Spleen (tissue), 11 donors: ENCODE results near the gene DOCK6. TPM values are rescaled to one million over a fixed set of nuclear protein-coding genes. Genes with fewer than 3 reads are reported as not detected.

Experiments used
- DNase-seq: peaks from one replicate; pipeline ENCODE4 v3.0.0-alpha.2; 2020
- H3K27ac ChIP-seq, 8 donors: fragments of 200-600 bp; sonication (generic) in 7 of 8; 1 replicate in 4 of 8; 2 replicates in 4 of 8; pipeline versions ENCODE4 v1.5.0 to v1.8.0; 2016 to 2021; ENCODE audit warnings: inconsistent platforms in 4 of 8, mild to moderate bottlenecking in 4 of 8, moderate library complexity in 1 of 8
- H3K27me3 ChIP-seq, 7 donors: fragments of 200-600 bp; sonication (generic) in 6 of 7; replicated peaks in 1 of 7; 1 replicate in 4 of 7; 2 replicates in 3 of 7; pipeline versions ENCODE4 v1.5.0 to v1.8.0; 2016 to 2021; ENCODE audit warnings: inconsistent platforms in 3 of 7, mild to moderate bottlenecking in 1 of 7
- H3K36me3 ChIP-seq, 6 donors: fragments of 200-600 bp; sonication (generic) in 5 of 6; 1 replicate in 4 of 6; 2 replicates in 2 of 6; pipeline versions ENCODE4 v1.5.0 to v1.8.0; 2016 to 2021; ENCODE audit warnings: inconsistent platforms in 2 of 6
- H3K4me1 ChIP-seq, 6 donors: fragments of 200-600 bp; sonication (generic) in 5 of 6; 1 replicate in 3 of 6; 2 replicates in 3 of 6; pipeline versions ENCODE4 v1.5.0 to v1.8.0; 2016 to 2021; ENCODE audit warnings: inconsistent platforms in 3 of 6
- H3K4me3 ChIP-seq, 8 donors: fragments of 200-600 bp; sonication (generic) in 7 of 8; 1 replicate in 4 of 8; 2 replicates in 4 of 8; pipeline versions ENCODE4 v1.5.0 to v1.8.0; 2016 to 2021; ENCODE audit warnings: inconsistent platforms in 4 of 8, mild to moderate bottlenecking in 4 of 8, moderate library complexity in 2 of 8
- H3K9me3 ChIP-seq, 8 donors: fragments of 200-600 bp; sonication (generic) in 7 of 8; 1 replicate in 4 of 8; 2 replicates in 4 of 8; pipeline versions ENCODE4 v1.5.0 to v1.8.0; 2016 to 2021; ENCODE audit warnings: inconsistent platforms in 4 of 8
- CTCF ChIP-seq, 11 experiments: fragments of 200-600 bp in 7 of 11; fragments of 450-650 bp in 4 of 11; sonication (generic) in 4 of 11; IDR thresholded peaks in 8 of 11; conservative IDR thresholded peaks in 3 of 11; 1 replicate in 7 of 11; 2 replicates in 4 of 11; pipeline versions ENCODE4 v1.4.0 to v1.8.0; 2016 to 2021; ENCODE audit warnings: antibody characterized with exemption in 11 of 11, inconsistent platforms in 4 of 11, mild to moderate bottlenecking in 1 of 11
- POLR2A ChIP-seq, 3 donors: fragments of 450-650 bp; IDR thresholded peaks; one replicate each; pipeline ENCODE4 v1.5.1; 2017; ENCODE audit warnings: antibody characterized with exemption in 3 of 3, mild to moderate bottlenecking in 1 of 3
- POLR2AphosphoS5 ChIP-seq, 3 donors: sonication (generic); formaldehyde crosslinking; IDR thresholded peaks; one replicate each; pipeline ENCODE4 v1.5.1; 2017; ENCODE audit warnings: antibody characterized with exemption in 3 of 3
- WGBS, 5 donors: extraction: QIAGEN DNeasy Blood & Tissue Kit in 3 of 5; methylation state at CpG; one replicate each; pipeline versions ENCODE4 v1.1.5 to v1.1.7; 2013 to 2018; 5-methylcytosine and 5-hydroxymethylcytosine counted together
- intact Hi-C: fragments of 100-400 bp; cut with DNase I; formaldehyde crosslinking; loops from one replicate; pipeline ENCODE4 v1.15.0; 2023; ENCODE audit warnings: low total_unique reads
- polyA plus RNA-seq, 3 donors: library from polyadenylated mRNA; stranded (reverse); fragments of 200-250 nt; gene quantifications; one replicate each; pipeline ENCODE4 v1.2.1, GENCODE V29; 2013
- total RNA-seq, 7 donors: library from RNA; depleted of rRNA in 3 of 7; stranded (reverse); fragments of >200 nt in 3 of 7; fragmentation: NEBNext Ultra II Directional in 4 of 7; extraction: Animal tissue kit (Norgen Biotek cat#: 25700) in 4 of 7; gene quantifications; one replicate each; pipeline versions ENCODE4 v1.1.0 to v1.2.1, GENCODE V29; 2016 to 2021
- donor health status: healthy with polysubstance abuse.
- donor health status: DM: no; HTN: no; CAD: no; lungs with moderate emphysema.
- donor health status: DM: no; HTN: no; CAD: no.
- donor health status: Bipolar disorder and iron deficiency.
- donor health status: healthy.
- donor health status: DM: no; HTN: no; CAD: no.
- donor health status: DM: yes; HTN: yes; CAD: no.

Gene DOCK6
- total and polyA plus RNA-seq, 10 donors = 12.5 to 105 (median 47.7) TPM

GRCh38 chr19:11177592-11177991, 84.7 kb downstream of the DOCK6 start:
- Histone ChIP-seq H3K4me3 (no peak overlapping the region), H3K27me3 (peaks cover 0 to 16% (median 0%) of the 10 kb centered on the region in 7 donors), H3K4me1 (peaks cover 5 to 25% (median 18%) of the 10 kb centered on the region in 6 donors), H3K27ac (no peak overlapping the region), H3K9me3 (no peaks in the 10 kb centered on the region), H3K36me3 (peaks cover 0 to 60% (median 15%) of the 10 kb centered on the region in 6 donors)
- TF ChIP-seq POLR2A (IDR thresholded peaks at IDR 0.05) (no peak), POLR2AphosphoS5 (IDR thresholded peaks at IDR 0.05) (no peak), CTCF (IDR thresholded peaks at IDR 0.05 in 8 of 11, conservative IDR thresholded peaks at IDR 0.05 in 3 of 11) (no peak)
- no peak for DNase-seq
- 84 to 98% (median 91%) methylated on average over 9 of the region's 9 CpGs for WGBS, 5 donors
- intact Hi-C loops = no loop called here

DNA sequence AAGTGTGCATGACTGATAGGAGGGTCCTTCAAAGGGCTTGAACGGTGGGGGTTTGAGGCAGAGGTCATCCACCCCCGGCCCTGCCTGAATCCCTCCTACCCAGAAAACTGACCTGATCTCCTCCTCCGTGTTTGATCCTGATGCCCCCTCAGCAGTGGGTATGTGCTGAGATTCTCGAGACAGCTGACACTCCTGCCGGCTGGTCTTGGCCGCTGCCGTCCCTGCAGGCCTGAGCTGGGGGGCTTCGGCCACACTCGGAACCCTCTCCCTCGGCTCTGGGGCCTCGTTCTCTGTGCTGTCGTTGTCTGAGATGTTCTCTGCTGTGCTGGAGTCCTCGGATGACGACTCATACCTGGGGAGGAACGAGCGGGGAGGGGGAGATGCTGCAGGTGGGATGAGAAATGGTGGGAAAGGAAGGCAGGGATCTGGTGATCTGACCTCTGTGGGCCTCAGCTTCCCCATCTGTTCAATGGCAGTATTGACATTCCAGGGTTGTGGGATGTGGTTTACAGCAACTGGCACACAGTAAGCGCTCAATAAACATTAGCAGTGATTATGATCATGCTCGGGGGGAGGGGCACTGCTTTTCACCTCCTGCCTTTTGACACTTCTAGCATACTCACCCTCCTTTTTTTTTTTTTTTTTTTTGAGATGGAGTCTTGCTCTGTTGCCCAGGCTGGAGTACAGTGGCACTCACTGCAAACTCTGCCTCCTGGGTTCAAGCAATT, 85.7 kb downstream of the DOCK6 start:
- no peaks in the 10 kb centered on the region for H3K9me3 ChIP-seq
- TF ChIP-seq POLR2AphosphoS5 (IDR thresholded peaks at IDR 0.05) = peak in 2 of 3 donors; percentile 9 to 21
- TF ChIP-seq POLR2A (IDR thresholded peaks at IDR 0.05) = no peak
- H3K27ac ChIP-seq = no peak overlapping the region
- H3K36me3 ChIP-seq = peaks cover 0 to 68% (median 16%) of the 10 kb centered on the region in 6 donors
- 90 to 96% (median 92%) methylated on average over 18 of the region's 18 CpGs for WGBS, 5 donors
- no peak for DNase-seq
- peaks cover 0 to 16% (median 0%) of the 10 kb centered on the region in 7 donors for H3K27me3 ChIP-seq
- intact Hi-C loops = no loop called here
- peaks cover 5 to 25% (median 18%) of the 10 kb centered on the region in 6 donors for H3K4me1 ChIP-seq
- no peak overlapping the region for H3K4me3 ChIP-seq

GRCh38 chr19:11175920-11176319, 86.4 kb downstream of the DOCK6 start:
- peaks cover 0 to 74% (median 16%) of the 10 kb centered on the region in 6 donors for H3K36me3 ChIP-seq
- no peak overlapping the region for H3K4me3 ChIP-seq
- TF ChIP-seq POLR2AphosphoS5 (IDR thresholded peaks at IDR 0.05) (no peak), POLR2A (IDR thresholded peaks at IDR 0.05) (no peak), CTCF (IDR thresholded peaks at IDR 0.05 in 8 of 11, conservative IDR thresholded peaks at IDR 0.05 in 3 of 11) (no peak)
- WGBS, 5 donors = 83 to 94% (median 89%) methylated on average over 5 to 7 of the region's 7 CpGs
- intact Hi-C loops = no loop called here
- H3K4me1 ChIP-seq = peaks cover 5 to 25% (median 15%) of the 10 kb centered on the region in 6 donors
- H3K27ac ChIP-seq = no peak overlapping the region
- no peak for DNase-seq
- H3K9me3 ChIP-seq = no peaks in the 10 kb centered on the region
- H3K27me3 ChIP-seq = peaks cover 0 to 16% (median 0%) of the 10 kb centered on the region in 7 donors

DNA sequence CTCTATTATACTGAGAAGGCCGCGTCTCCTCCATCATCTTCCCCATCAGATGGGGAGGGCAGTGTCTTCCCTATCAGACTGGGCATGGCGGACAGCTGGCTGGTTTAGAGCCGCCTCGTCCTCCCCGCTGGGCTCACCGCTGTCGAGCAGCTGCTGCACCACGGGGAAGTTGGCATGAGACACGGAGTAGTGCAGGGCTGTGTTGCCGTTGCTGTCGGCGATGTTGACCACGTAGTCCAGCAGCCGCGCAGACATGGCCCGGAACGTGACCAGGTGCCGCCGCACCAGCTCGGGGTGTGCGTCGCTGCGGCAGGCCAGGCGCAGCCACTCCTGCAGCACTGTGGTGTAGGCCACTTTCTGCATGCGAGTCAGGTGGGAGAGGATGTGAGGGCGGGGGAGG, 88.0 kb downstream of the DOCK6 start:
- Histone ChIP-seq H3K36me3 (peaks cover 0 to 90% (median 16%) of the 10 kb centered on the region in 6 donors), H3K9me3 (no peaks in the 10 kb centered on the region), H3K4me3 (no peak overlapping the region), H3K27me3 (peaks cover 0 to 15% (median 0%) of the 10 kb centered on the region in 7 donors), H3K27ac (no peak overlapping the region), H3K4me1 (peaks cover 0 to 9% (median 1%) of the 10 kb centered on the region in 6 donors)
- DNase-seq = no peak
- WGBS, 5 donors = 87 to 97% (median 93%) methylated on average over 21 to 27 of the region's 27 CpGs
- peak in 2 of 3 donors; percentile 23 to 28 for TF ChIP-seq POLR2AphosphoS5 (IDR thresholded peaks at IDR 0.05)
- TF ChIP-seq CTCF (IDR thresholded peaks at IDR 0.05 in 8 of 11, conservative IDR thresholded peaks at IDR 0.05 in 3 of 11) = no peak
- intact Hi-C loops = no loop called here
